Upper lobe of right lung (tissue), 1 donor: ENCODE data around the gene JCAD. TPM values are rescaled to one million over a fixed set of nuclear protein-coding genes. Genes with fewer than 3 reads are reported as not detected.

ENCODE experiments used
- ATAC-seq: fragments of 200-7000 bp; cut with Tn5 transposase; one replicate; pipeline ENCODE4 v1.9.1; 2020; ENCODE audit warnings: mild to moderate bottlenecking, moderate library complexity
- DNase-seq: peaks from one replicate; pipeline ENCODE4 v3.0.0-alpha.2; 2020
- H3K27ac ChIP-seq: fragments of 200-600 bp; one replicate; pipeline ENCODE4 v1.8.0; 2022
- H3K27me3 ChIP-seq: fragments of 200-600 bp; one replicate; pipeline ENCODE4 v1.8.0; 2022; ENCODE audit warnings: mild to moderate bottlenecking
- H3K36me3 ChIP-seq: fragments of 200-600 bp; one replicate; pipeline ENCODE4 v1.8.0; 2022
- H3K4me1 ChIP-seq: fragments of 200-600 bp; one replicate; pipeline ENCODE4 v1.8.0; 2022
- H3K4me3 ChIP-seq: fragments of 200-600 bp; one replicate; pipeline ENCODE4 v1.8.0; 2022; ENCODE audit warnings: mild to moderate bottlenecking
- H3K9me3 ChIP-seq: fragments of 200-600 bp; one replicate; pipeline ENCODE4 v1.8.0; 2022
- intact Hi-C: fragments of 100-400 bp; cut with DNase I; formaldehyde crosslinking; loops from one replicate; pipeline ENCODE4 v1.11.0; 2022
- total RNA-seq: library from RNA; stranded (reverse); fragmentation: NEBNext Ultra II Directional; extraction: Animal tissue kit (Norgen Biotek cat#: 25700); gene quantifications from one replicate; pipeline ENCODE4 v1.2.1, GENCODE V29; 2021
- TF ChIP-seq, protein P1 (sequence below): fragments of 200-600 bp; IDR thresholded peaks from one replicate; pipeline ENCODE4 v1.8.0; 2022; ENCODE audit warnings: antibody characterized with exemption
- donor health status: DM: no; HTN: yes; CAD: no; lungs with severe emphysema.

The JCAD gene
- total RNA-seq, 1 donor from 2014 or later = 67.6 TPM

DNA sequence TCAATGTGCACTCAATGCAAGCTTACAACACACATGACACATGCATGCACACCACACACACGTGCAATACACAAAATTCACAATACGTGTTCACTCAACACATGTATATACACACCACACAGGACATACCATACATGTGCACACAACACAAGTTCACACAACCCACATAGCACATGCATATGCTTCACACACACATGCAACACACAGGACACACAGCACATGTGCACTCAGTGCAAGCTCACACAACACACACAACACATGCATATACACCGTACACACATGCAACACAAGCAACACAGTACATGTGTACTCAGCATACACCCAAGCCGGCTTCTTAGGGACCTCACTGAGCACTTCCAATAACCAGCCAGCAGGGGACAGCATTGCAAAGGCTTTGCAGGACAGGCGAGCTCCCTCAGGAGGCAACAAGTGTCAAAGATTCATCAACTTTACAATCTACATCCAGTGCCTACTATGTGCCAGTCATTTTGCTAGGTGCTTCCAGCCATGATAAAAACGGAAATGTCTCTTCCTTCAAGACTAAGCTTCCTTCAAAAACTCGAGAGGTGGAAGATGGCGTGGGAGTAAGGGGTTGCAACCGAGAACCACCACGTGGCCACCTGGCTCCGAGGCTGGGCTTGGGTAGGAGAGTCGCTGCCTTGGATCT is 61.1 kb downstream of the JCAD start:
- Histone ChIP-seq H3K27me3 (no peaks in the 10 kb centered on the region), H3K4me3 (no peak overlapping the region), H3K4me1 (peaks cover 30% of the 10 kb centered on the region), H3K27ac (no peak overlapping the region), H3K9me3 (no peaks in the 10 kb centered on the region), H3K36me3 (no peaks in the 10 kb centered on the region)
- DNase-seq (peak; percentile 75), ATAC-seq (peak; percentile 88)
- intact Hi-C loops = no loop called here
- TF ChIP-seq, protein P1, sequence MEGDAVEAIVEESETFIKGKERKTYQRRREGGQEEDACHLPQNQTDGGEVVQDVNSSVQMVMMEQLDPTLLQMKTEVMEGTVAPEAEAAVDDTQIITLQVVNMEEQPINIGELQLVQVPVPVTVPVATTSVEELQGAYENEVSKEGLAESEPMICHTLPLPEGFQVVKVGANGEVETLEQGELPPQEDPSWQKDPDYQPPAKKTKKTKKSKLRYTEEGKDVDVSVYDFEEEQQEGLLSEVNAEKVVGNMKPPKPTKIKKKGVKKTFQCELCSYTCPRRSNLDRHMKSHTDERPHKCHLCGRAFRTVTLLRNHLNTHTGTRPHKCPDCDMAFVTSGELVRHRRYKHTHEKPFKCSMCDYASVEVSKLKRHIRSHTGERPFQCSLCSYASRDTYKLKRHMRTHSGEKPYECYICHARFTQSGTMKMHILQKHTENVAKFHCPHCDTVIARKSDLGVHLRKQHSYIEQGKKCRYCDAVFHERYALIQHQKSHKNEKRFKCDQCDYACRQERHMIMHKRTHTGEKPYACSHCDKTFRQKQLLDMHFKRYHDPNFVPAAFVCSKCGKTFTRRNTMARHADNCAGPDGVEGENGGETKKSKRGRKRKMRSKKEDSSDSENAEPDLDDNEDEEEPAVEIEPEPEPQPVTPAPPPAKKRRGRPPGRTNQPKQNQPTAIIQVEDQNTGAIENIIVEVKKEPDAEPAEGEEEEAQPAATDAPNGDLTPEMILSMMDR = peak; percentile 99

DNA sequence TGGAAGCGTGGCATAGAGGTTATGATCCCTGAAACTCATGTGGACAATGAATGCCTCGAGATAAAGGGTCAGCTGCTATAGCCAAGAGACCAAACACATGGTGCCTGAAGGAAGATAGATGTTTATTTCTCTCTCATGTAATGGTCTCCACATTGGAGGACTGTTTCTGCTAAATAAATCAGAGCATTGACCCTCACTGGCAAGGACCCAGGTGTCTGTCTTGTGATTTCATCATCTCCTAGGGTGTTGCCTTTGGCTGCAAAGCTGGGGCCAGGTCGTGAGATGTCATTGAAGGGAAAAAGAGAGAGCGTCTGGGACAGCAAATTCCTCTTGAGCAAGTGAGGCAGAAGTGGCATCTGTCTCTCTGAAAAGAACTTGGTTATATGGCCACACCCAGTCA is 64.6 kb downstream of the JCAD start:
- no peaks in the 10 kb centered on the region for H3K27me3 ChIP-seq
- no peaks in the 10 kb centered on the region for H3K36me3 ChIP-seq
- H3K27ac ChIP-seq = no peak overlapping the region
- intact Hi-C loops = no loop called here
- no peaks in the 10 kb centered on the region for H3K9me3 ChIP-seq
- TF ChIP-seq, protein P1 = no peak
- H3K4me3 ChIP-seq = no peak overlapping the region
- ATAC-seq (no peak), DNase-seq (no peak)
- H3K4me1 ChIP-seq = peaks cover 8% of the 10 kb centered on the region

DNA sequence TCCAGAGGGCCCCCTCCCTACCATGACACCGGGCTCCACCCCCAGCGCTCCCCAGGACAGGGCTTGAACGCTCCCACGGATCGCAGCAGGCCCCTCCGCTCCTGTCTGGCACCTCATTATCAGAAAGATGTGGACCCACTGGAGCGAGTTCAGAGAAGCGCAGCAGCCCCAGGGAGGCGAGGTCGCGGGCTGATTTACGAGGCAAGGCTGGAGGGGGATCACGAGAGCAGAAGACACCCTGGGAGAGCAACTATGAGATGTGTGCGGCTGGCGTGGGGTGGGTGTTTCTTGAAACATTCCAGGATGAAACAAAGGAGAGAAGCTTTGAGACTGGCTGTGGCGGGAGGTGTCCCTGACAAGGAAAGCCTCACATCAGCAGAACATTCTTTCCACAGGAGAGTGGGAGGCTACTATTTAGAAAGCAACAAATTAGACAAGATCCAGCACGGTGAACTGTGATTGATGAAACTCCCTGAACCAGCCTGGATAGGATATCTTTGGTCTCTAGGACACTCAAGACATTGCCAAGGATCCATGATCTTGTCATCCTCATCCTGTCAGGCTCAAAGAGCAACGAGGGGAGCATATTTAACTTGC is 66.0 kb downstream of the JCAD start:
- intact Hi-C loops = no loop called here
- TF ChIP-seq, protein P1 = no peak
- DNase-seq (no peak), ATAC-seq (peak; percentile 33)
- Histone ChIP-seq H3K4me1 (peaks cover 7% of the 10 kb centered on the region), H3K36me3 (no peaks in the 10 kb centered on the region), H3K27ac (peak overlapping the region; percentile 26), H3K9me3 (no peaks in the 10 kb centered on the region), H3K4me3 (no peak overlapping the region), H3K27me3 (no peaks in the 10 kb centered on the region)

DNA sequence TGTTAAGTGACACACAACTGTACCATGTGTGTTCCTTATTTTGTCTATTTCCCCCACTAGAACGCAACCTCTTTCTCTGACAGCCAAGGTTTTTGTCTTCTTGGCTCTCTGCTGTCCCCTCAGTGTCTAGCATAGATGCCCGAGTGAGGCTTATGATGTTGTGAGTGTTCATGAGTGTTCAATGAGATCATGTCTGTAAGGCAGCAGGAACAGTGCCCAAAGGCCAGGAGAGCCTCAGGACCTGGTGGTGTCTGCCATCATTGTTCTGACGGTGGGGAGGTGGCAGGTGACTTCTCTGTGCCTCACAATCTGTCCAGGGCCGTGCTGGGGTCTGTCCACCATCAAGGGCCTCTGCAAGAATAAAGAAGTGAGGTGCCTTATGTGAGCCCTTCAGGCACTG is 66.5 kb downstream of the JCAD start:
- Histone ChIP-seq H3K4me1 (peaks cover 7% of the 10 kb centered on the region), H3K36me3 (no peaks in the 10 kb centered on the region), H3K27me3 (no peaks in the 10 kb centered on the region), H3K9me3 (no peaks in the 10 kb centered on the region), H3K4me3 (no peak overlapping the region), H3K27ac (no peak overlapping the region)
- DNase-seq (no peak), ATAC-seq (peak; percentile 16)
- TF ChIP-seq, protein P1 = no peak
- intact Hi-C loops = no loop called here

DNA sequence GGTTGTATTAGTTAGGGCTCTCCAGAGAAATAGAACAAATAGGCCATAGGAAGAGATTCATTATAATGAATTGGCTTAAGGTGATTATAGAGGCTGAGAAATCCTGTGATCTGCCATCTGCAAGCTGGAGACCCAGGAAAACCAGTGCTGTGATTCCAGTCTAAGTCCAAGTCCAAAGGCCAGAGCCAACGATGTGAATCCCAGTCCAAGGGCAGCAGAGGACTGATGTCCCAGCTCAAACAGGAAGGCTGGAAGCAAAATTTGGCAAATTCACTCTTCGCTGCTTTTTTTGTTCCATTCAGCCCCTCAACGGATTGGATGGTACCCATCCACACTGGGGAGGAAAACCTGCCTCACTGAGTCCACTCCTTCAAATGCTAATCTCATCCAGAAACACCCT is 68.0 kb downstream of the JCAD start:
- H3K27ac ChIP-seq = no peak overlapping the region
- no peaks in the 10 kb centered on the region for H3K36me3 ChIP-seq
- intact Hi-C loops = no loop called here
- DNase-seq = no peak
- TF ChIP-seq, protein P1 = no peak
- no peak for ATAC-seq
- H3K4me3 ChIP-seq = no peak overlapping the region
- no peaks in the 10 kb centered on the region for H3K27me3 ChIP-seq
- peaks cover 7% of the 10 kb centered on the region for H3K4me1 ChIP-seq
- H3K9me3 ChIP-seq = no peaks in the 10 kb centered on the region
